Embryonic facial prominence (tissue), 1 donor: ENCODE measurements around the gene USP17L11.
"Not testable (repeated sequence)": the region's sequence is repeated elsewhere in the genome, so short reads cannot be mapped to it uniquely, and the experiment has no call there.

ENCODE experiments used
- DNase-seq: peaks from one replicate; pipeline ENCODE4 v3.0.0-alpha.2; 2016; ENCODE audit errors: extremely low spot score

USP17L11 gene

GRCh38 chr4:9215105-9215504, at the start of gene USP17L11:
USP17L11 (plus strand) TSS chr4:9215405; CDS start chr4:9215405, 0 bp downstream.
- not testable (repeated sequence) for DNase-seq

- not testable (repeated sequence) for DNase-seq
These were observed 49.2 kb upstream of the USP17L11 start for GRCh38 chr4:9165990-9166389.

GRCh38 chr4:9169791-9170459, 45.3 kb upstream of the USP17L11 start, which contains the start of gene FAM90A26:
FAM90A26 (plus strand) TSS chr4:9170409; CDS start chr4:9173173, 2,764 bp downstream.
- not testable (repeated sequence) for DNase-seq

- DNase-seq = not testable (repeated sequence)
These were observed 4.8 kb upstream of the USP17L11 start, which contains the start of gene USP17L10 for GRCh38 chr4:9210357-9210756. USP17L10 (plus strand) TSS chr4:9210657; CDS start chr4:9210657, 0 bp downstream.

GRCh38 chr4:9214701-9215100, 504 bp upstream of the USP17L11 start:
- DNase-seq = not testable (repeated sequence)

GRCh38 chr4:9219852-9220251, 4.6 kb downstream of the USP17L11 start, which contains the start of gene USP17L12:
USP17L12 (plus strand) TSS chr4:9220152; CDS start chr4:9220152, 0 bp downstream.
- not testable (repeated sequence) for DNase-seq

GRCh38 chr4:9224596-9224995, 9.4 kb downstream of the USP17L11 start, which contains the start of gene USP17L13:
USP17L13 (plus strand) TSS chr4:9224896; CDS start chr4:9224896, 0 bp downstream.
- DNase-seq = not testable (repeated sequence)

GRCh38 chr4:9230249-9230648, 15.0 kb downstream of the USP17L11 start:
- DNase-seq = not testable (repeated sequence)

GRCh38 chr4:9234085-9234484, 18.9 kb downstream of the USP17L11 start, which contains the start of gene USP17L15:
USP17L15 (plus strand) TSS chr4:9234385; CDS start chr4:9234385, 0 bp downstream.
- DNase-seq = not testable (repeated sequence)

- DNase-seq = not testable (repeated sequence)
These were observed 23.3 kb downstream of the USP17L11 start for GRCh38 chr4:9238461-9238860.

- not testable (repeated sequence) for DNase-seq
These were observed 28.4 kb downstream of the USP17L11 start, which contains the start of gene USP17L17 for GRCh38 chr4:9243579-9243978. USP17L17 (plus strand) TSS chr4:9243879; CDS start chr4:9243879, 0 bp downstream.

GRCh38 chr4:9247953-9248680, 32.9 kb downstream of the USP17L11 start, which contains the start of gene USP17L18:
USP17L18 (plus strand) TSS chr4:9248630; CDS start chr4:9248630, 0 bp downstream.
- not testable (repeated sequence) for DNase-seq

- not testable (repeated sequence) for DNase-seq
These were observed 37.9 kb downstream of the USP17L11 start, which contains the start of gene USP17L19 for GRCh38 chr4:9253078-9253477. USP17L19 (plus strand) TSS chr4:9253378; CDS start chr4:9253378, 0 bp downstream.

GRCh38 chr4:9257824-9258223, 42.6 kb downstream of the USP17L11 start, which contains the start of gene USP17L20:
USP17L20 (plus strand) TSS chr4:9258124; CDS start chr4:9258124, 0 bp downstream.
- DNase-seq = not testable (repeated sequence)

- not testable (repeated sequence) for DNase-seq
These were observed 47.4 kb downstream of the USP17L11 start, which contains the start of gene USP17L21 for GRCh38 chr4:9262572-9262971. USP17L21 (plus strand) TSS chr4:9262872; CDS start chr4:9262872, 0 bp downstream.
